Hematopoietic multipotent progenitor cell treated with erythropoietin and hydrocortisone succinate and interleukin-3 and kit ligand, for 6 days (in vitro differentiated cells): Measurements from ENCODE around the gene MUC12.
"Not testable (repeated sequence)": the region's sequence is repeated elsewhere in the genome, so short reads cannot be mapped to it uniquely, and the experiment has no call there.

ENCODE experiments used
- DNase-seq: peaks from one replicate; pipeline ENCODE4 v3.0.0-alpha.2; 2015

Gene MUC12

GRCh38 chr7:100991631-100992030 lies 22.3 kb downstream of the MUC12 start:
- DNase-seq, result no peak

GRCh38 chr7:100992280-100992679 lies 22.9 kb downstream of the MUC12 start:
- not testable (repeated sequence) for DNase-seq

- not testable (repeated sequence) for DNase-seq
These were observed 25.3 kb downstream of the MUC12 start for GRCh38 chr7:100994671-100995070.

- DNase-seq, result not testable (repeated sequence)
These were observed 29.2 kb downstream of the MUC12 start for GRCh38 chr7:100998530-100998929.

- DNase-seq, result not testable (repeated sequence)
These were observed 30.0 kb downstream of the MUC12 start for GRCh38 chr7:100999334-100999733.

GRCh38 chr7:101000025-101000424 lies 30.7 kb downstream of the MUC12 start:
- not testable (repeated sequence) for DNase-seq

- DNase-seq, result not testable (repeated sequence)
These were observed 33.0 kb downstream of the MUC12 start for GRCh38 chr7:101002333-101002732.

GRCh38 chr7:101007361-101007760 lies 38.0 kb downstream of the MUC12 start:
- DNase-seq, result not testable (repeated sequence)

- no peak for DNase-seq
These were observed 40.3 kb downstream of the MUC12 start for GRCh38 chr7:101009629-101010028.

GRCh38 chr7:101012931-101013330 lies 43.6 kb downstream of the MUC12 start:
- DNase-seq, result no peak

GRCh38 chr7:101015626-101016025 lies 46.3 kb downstream of the MUC12 start:
- no peak for DNase-seq

- peak; percentile 68 for DNase-seq
These were observed 47.9 kb downstream of the MUC12 start for GRCh38 chr7:101017064-101017777.

GRCh38 chr7:101018271-101019167 lies 49.2 kb downstream of the MUC12 start:
- DNase-seq, result no peak

GRCh38 chr7:101020444-101020843 lies 51.1 kb downstream of the MUC12 start:
- DNase-seq, result no peak

GRCh38 chr7:101021703-101022102 lies 52.3 kb downstream of the MUC12 start:
- no peak for DNase-seq

GRCh38 chr7:101023839-101024238 lies 54.5 kb downstream of the MUC12 start:
- DNase-seq, result no peak

- DNase-seq, result no peak
These were observed 61.7 kb downstream of the MUC12 start for GRCh38 chr7:101031082-101031481.

- DNase-seq, result no peak
These were observed 66.6 kb downstream of the MUC12 start for GRCh38 chr7:101035941-101036340.

- not testable (repeated sequence) for DNase-seq
These were observed 71.9 kb downstream of the MUC12 start for GRCh38 chr7:101041283-101041682.

GRCh38 chr7:101058355-101058754 lies 89.0 kb downstream of the MUC12 start:
- peak; percentile 74 for DNase-seq

- no peak for DNase-seq
These were observed 90.2 kb downstream of the MUC12 start for GRCh38 chr7:101059620-101059942.

- no peak for DNase-seq
These were observed 91.6 kb downstream of the MUC12 start for GRCh38 chr7:101060992-101061391.

- DNase-seq, result not testable (repeated sequence)
These were observed 94.8 kb downstream of the MUC12 start for GRCh38 chr7:101064176-101064550.

- DNase-seq, result not testable (repeated sequence)
These were observed 95.8 kb downstream of the MUC12 start for GRCh38 chr7:101065162-101065561.
